NCI-H446 treated with DMSO at 0.1 percent for 48 hours (cell line): ENCODE results near the gene COL18A1.
"Not testable (repeated sequence)": the region's sequence is repeated elsewhere in the genome, so short reads cannot be mapped to it uniquely, and the experiment has no call there.

Experiments used
- DNase-seq: peaks from one replicate; lab custom pipeline; 2025; lab: John Stamatoyannopoulos, UW

COL18A1 gene

DNA sequence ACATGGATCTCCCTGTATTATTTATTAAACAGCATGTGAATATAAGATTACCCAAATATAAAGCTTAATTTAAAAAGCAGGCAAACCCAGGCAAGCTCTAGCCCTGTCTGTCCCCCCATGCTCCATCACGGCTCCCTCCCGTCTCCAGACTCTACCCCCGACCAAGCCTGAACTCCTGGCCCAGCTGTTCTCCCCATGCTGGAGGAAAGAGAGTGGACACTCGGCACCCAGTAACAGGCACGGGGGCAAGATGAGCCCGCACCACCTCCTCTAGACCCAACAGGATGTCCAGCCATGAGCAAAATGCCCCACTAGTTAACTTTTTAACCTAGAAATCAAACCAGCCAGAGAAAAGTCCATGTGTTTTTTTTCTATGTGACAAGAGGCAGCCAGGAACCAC is 118.0 kb downstream of the COL18A1 start:
- no peak for DNase-seq

DNA sequence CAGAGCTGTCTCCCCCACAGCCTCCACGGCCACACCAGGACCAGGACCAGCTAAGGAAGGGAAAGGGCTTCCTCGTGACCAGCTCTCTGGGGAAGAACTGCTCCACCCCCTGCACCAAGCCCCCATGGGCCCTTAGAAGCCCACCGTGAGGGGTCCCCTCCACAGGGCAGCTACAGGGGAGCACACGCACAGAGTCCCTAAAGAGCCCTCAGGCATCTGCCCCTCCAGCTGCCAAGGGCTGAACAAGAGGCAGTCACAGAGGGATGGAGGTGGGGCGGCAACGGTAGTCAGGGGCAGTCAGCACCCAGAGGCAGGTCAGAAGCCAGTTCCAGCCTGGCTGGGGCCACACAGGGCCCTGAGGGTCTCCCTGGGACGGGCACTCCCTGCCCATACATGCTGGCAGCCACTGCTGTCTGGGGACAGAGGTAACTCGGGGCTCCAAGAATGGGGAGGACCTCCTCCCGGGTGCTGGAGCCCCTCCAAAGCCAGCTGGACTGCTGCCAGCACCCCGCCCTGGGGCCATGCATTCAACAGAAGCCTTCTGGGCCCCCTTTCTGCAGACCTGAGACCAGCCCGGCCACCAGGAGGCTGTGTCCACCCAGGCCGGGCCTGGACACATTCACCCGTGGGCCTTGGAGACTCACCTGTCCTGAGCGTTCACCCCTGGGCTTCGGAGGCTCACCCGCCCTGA is 118.6 kb downstream of the COL18A1 start:
- DNase-seq = no peak

- DNase-seq = no peak
Observed at GRCh38 chr21:45524756-45525152, 119.8 kb downstream of the COL18A1 start.

DNA sequence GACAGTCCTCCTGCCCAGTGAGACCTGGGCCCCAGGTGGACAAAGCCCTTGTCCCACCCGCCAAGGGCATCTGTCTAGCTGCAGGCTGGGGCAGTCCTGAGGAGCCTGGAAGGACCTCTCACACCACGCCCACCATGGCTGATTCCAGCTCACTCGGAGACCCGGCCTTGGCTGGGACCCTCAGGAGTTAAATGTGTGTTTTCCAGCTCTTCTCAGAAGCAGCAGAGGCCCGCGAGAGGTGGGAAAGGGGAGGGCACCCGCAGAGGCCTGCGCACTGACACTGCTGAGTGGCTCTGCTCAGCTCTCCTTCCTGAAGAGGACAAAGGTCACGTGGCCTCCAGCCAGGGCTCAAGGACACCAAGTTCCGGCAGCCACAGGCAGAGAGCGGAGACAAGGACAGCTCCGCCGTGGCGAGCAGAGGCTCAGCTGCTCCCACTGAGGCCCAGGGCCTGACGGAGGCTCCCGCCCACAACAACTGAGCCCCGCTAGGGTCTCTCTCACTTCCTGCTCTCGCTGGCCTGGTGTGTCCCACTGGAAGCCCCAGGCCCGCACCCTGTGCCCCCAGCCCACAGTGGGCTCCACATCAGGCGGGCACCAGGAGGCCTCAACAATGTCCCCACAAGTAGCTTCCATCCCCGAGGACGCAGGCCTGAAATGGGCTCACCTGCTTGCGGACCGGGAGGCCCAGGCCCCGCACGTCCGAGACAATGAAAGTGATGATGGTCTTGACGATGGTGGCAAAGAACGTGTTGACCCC is 120.4 kb downstream of the COL18A1 start:
- no peak for DNase-seq

GRCh38 chr21:45525910-45526306 is 120.9 kb downstream of the COL18A1 start:
- no peak for DNase-seq

DNA sequence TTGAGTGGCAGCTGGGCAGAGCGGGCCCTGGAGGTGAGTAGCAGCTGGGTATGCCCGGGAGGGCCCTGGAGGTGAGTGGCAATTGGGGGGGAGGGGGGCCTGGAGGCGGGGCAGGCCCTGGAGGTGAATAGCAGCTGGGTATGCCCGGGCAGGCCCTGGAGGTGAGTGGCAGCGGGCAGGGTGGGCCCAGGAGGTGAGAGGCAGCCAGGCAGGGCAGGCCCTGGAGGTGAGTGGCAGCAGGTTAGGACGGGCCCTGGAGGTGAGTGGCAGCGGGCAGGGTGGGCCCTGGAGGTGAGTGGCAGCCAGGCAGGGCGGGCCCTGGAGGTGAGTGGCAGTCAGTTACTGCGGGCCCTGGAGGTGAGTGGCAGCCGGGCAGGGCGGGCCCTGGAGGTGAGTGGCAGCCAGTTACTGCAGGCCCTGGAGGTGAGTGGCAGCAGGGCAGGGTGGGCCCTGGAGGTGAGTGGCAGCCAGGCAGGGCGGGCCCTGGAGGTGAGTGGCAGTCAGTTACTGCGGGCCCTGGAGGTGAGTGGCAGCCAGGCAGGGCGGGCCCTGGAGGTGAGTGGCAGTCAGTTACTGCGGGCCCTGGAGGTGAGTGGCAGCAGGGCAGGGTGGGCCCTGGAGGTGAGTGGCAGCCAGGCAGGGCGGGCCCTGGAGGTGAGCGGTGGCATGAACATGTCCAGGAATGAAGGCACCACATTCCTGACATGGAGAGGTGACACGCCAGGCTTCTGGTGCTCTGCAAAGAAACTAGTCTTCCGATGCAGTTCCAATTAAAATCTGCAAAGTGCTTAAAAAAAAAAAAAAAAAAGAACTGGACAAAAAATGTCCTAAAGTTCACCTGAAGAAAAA is 122.4 kb downstream of the COL18A1 start:
- not testable (repeated sequence) for DNase-seq

DNA sequence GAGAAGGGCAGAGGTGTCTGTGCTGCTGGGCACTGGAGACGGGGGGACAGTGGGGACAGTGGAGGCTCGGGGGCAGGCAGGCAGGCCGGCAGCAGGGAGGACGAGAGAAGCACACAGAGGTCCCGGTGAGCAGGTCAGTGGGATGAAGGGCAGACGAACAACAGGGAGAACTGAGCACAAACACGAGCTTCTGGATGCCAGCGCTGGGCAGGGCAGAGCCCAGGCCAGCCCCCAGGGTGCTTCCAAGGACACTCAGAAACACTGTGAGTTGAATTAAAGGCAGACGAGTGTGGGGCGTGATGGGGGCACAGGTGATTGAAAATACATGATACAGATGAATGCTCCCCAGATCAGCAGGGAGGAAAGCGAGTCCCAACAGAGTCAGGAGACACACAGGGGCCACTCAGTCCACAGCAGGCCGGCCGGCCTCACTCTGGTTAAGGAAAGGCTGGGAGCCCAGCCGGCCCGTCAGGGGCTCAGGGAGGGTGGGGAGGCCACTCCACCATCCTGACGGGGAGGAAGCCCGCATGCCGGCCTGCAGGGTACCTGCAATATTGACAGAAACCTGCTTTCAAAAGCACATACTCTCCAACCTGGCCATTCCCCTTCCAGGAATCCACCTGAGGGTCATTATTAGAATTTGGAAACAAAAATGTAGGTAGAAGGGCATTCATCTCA is 123.2 kb downstream of the COL18A1 start:
- DNase-seq = no peak

- no peak for DNase-seq
Observed at GRCh38 chr21:45528981-45529784, 124.2 kb downstream of the COL18A1 start.

GRCh38 chr21:45529785-45530422 is 124.9 kb downstream of the COL18A1 start:
- DNase-seq = no peak

DNA sequence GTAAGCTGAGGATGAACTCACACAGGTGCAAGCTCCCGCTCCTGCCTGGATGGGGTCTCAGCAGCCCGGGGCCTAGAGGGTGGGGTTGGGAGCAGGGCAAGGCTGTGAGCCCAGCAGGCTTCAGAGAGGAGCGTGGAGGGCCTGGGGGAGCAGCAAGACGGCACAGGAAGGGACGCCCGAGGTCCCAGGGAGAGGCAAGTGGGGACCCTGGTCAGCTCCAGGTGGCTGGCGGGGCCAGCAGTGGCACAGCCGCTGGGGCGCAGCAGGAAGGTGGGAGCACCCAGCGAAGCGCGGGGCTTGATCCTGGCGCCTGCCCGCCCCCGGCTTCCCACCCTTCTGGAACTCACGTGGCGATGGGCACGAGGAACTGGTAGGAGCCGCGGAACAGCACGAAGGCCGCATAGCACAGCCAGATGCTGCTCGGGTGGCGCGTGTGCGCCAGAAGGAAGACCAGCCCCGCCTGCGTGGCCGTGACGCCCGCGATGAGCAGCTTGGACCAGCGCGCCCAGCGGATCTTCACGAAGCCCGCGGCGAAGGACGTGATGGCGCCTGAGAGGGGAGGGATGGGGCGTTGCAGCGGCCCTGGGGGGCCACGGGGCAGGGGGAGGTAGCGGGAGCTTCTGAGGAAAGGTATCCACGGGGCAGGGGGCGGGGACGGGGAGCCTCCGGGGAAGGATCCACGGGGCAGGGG is 125.6 kb downstream of the COL18A1 start:
- DNase-seq = no peak

DNA sequence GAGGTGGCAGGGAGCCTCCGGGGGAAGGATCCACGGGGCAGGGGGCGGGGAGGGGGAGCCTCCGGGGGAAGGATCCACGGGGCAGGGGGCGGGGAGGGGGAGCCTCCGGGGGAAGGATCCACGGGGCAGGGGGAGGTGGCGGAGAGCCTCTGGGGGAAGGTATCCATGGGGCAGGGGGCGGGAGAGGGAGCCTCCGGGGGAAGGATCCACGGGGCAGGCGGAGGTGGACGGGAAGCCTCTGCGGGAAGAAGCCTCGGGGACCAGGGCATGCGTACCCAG is 126.1 kb downstream of the COL18A1 start:
- DNase-seq = not testable (repeated sequence)

DNA sequence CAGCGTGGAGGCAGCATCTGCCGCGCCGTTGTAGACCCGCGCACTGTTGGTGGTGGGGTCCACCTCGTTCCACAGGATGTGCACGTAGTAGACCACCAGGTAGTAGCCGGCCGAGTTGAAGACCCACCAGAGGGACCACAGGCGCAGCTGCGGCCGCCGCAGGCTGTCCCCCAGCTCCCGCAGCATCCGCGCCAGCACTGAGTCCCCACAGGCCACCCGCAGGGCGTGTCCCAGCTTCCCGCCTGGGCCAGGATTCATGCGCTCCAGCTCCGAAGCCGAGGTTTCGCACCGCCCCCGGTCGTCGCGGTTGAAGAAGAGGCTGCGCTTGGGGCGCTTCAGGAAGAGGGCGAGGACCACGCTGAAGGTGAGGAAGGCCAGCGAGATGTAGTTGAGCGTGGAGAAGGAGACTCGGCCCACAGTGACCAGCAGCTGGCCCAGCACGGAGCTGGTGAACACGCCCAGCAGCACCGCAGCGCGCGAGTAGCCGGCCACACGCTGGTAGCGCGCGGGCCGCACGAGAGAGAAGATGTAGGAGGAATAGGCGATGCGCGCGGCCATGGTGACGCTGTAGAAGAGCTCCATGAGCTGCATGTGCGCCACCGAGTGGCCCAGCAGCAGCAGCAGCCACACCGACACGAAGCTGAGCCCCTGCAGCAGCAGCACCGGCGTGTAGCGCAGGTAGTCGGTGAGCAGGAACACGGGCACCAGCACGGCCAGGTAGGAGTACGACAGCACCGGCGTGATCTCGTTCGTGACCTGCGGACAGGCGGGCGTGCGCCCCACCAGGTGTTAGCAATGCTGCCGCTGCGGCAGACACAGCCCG is 126.6 kb downstream of the COL18A1 start:
- DNase-seq = no peak

- DNase-seq = no peak
Observed at GRCh38 chr21:45532826-45533360, 127.9 kb downstream of the COL18A1 start.

DNA sequence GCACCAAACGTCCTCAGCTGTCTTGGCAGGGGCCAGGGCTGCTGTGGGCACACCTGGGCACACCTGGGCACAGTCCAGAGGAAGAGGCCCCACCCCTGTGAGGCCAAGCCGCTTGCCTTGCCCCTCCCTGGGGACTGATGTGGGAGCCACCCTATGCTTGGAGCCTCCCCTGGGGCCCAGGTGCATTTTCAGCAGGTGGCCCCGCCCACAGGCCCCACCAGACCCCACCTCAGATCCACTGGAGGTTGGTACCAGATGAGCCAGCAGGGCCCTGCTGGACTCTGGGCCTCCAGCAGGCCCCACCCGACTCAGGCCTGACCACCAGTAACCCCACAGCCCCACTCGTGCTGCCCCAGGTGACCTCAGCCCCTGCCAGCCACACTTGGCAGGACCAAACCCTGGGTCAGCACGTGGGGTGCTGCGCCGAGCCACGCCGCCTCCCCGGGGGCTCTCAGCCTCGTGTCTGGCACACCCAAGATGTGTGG is 128.4 kb downstream of the COL18A1 start:
- DNase-seq = no peak

DNA sequence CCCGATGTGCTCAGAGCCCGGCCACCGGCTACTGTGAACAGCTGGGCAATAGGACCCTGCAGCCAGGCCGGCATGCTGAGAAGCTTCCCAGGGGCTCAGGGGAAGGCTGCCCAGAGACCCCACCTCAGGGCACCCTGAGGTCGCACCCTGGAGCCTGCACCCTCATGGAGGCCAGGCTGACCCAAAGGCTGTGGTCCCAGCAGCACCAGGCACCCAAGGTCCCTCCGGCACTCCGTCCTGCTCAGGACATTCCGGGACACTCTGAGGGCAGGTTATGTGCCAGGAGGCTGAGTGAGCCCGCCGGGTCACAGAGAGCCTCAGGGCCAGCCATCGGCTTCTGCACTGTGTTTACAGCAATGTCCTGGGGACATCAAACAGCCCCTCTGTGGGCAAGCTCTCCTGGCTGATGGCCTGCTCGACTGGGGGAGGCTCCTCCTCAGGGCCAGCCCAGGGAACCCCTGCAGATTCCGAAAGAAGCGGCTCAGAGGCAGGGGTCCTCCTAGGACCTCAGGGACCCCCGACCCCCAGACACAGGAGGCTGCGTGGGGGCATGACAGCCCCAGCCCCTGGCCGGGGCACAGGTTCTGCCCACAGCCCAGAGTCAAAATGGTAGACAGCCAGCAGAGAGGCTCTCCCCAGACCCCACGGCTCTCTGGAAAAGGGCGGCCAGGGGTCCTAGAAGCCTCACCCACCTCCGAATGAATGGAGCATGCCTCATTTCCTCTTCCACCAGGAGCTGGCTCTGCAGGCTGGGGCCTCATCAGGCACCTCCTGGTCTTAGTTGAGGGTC is 129.1 kb downstream of the COL18A1 start:
- DNase-seq = no peak

DNA sequence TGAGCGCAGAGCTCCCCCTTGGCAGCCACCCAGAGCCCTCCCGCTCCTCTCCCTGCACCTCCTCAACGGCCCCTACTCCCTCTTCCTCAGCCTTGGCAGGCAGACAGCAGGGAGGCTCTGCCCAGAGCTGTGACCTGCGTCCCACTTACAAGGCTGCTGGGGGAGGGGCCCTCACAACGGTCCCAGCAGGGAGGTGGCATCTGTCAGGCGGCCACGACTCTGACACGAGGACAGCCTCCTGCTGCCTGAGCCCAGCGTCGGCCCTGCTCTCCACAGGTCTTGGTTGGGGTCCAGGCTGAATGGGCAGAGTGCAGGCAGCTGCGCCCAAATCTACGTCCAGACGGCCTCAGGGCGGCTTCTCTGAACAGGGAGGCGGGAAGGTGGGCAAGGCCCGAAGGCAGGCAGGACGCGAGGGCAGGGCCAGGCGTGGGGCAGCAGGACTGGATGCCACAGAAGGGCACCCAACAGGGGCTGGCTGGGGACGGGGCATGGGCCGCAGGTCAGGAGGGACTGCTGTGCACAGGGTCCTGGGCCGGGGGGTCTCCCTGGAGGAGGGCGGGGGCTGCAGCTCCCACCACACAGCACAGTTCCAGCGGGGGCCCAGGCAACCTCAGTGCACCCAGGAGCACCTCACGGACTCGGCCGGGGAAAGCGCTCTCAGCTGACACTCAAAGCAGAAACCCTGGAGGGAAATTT is 129.8 kb downstream of the COL18A1 start:
- DNase-seq = no peak

DNA sequence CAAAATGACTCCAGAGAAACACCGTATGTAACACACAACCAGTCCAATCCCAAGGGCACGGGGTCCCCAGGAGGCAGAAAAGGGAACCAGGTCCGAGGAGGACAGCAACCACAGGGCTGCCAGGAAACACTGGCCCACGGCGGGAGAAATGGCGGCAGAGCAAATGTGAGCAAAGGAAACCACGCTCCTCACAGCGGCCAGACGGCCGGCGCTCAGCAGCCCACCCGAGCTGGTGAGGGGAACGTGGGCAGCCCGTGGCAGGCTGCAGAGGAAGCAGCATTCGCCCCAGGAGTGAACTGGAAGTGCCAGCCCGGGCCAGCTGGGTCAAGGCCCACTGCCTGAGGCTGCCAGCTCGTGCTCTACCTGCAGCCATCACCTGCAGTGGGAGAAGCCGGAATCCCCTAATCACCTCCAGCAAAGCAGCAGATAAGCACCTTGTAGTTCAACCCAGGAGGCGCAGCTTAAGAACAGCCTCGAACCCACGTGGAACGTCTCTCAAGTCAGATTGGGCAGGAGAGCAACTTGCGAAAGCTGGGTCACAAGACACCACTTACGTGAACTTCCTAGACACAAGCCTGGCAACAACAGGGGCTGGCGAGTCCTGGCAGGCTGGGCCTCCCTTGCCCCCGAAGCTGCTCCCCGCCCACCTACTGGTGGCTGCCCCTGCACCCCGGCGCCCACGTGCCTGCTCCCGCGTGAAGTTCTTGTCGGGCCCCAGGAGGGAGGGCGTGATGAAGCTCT is 130.5 kb downstream of the COL18A1 start:
- no peak for DNase-seq
